Measurements from ENCODE around the gene IGSF11. TPM values are rescaled to one million over a fixed set of nuclear protein-coding genes. Genes with fewer than 3 reads are reported as not detected.

The IGSF11 gene
- total RNA-seq, 1 experiment from 2014 or later: not detected

DNA sequence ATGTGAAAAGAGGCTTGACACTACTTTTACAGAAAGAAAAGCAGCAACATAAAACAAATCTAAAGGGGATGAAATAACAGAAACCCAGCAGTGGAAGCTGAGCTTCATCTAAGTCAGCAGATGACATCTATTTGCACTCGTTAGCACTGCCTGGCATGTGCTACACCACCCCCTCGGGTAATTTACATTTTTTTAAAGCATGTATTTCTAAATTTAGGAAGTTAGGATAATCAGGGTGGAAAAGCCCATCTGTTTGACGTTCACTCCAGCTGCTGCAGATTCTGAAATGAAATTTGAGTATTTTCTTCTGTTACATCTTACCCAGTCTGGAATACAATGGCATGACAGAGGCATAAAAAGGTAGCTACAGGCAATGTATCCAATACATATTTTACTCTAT is 20.7 kb downstream of the IGSF11 start:
- ChIA-PET POLR2A (no interaction called here), CTCF (no interaction called here)
- no peak for DNase-seq (ENCODE audit: unreplicated experiment)
- TF ChIP-seq, protein P1, sequence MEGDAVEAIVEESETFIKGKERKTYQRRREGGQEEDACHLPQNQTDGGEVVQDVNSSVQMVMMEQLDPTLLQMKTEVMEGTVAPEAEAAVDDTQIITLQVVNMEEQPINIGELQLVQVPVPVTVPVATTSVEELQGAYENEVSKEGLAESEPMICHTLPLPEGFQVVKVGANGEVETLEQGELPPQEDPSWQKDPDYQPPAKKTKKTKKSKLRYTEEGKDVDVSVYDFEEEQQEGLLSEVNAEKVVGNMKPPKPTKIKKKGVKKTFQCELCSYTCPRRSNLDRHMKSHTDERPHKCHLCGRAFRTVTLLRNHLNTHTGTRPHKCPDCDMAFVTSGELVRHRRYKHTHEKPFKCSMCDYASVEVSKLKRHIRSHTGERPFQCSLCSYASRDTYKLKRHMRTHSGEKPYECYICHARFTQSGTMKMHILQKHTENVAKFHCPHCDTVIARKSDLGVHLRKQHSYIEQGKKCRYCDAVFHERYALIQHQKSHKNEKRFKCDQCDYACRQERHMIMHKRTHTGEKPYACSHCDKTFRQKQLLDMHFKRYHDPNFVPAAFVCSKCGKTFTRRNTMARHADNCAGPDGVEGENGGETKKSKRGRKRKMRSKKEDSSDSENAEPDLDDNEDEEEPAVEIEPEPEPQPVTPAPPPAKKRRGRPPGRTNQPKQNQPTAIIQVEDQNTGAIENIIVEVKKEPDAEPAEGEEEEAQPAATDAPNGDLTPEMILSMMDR (IDR thresholded peaks at IDR 0.05; ENCODE audit: unreplicated experiment): no peak
- intact Hi-C loops (cut with micrococcal nuclease): no loop called here
- no TSS peak for BruUV-seq (replicated peaks)
- H3K27ac Mint-ChIP-seq (ENCODE audit: low read depth, unreplicated experiment): no peak overlapping the region
- no peaks in the 10 kb centered on the region for H3K36me3 Mint-ChIP-seq (ENCODE audit: insufficient read depth, unreplicated experiment)
- H3K27me3 Mint-ChIP-seq (ENCODE audit: insufficient read depth, unreplicated experiment): peaks cover 43% of the 10 kb centered on the region
- no peaks in the 10 kb centered on the region for H3K9me3 Mint-ChIP-seq (ENCODE audit: unreplicated experiment)
- peaks cover 9% of the 10 kb centered on the region for H3K4me1 Mint-ChIP-seq (ENCODE audit: insufficient read depth, unreplicated experiment)
- no peak overlapping the region for H3K4me3 Mint-ChIP-seq (ENCODE audit: unreplicated experiment)

DNA sequence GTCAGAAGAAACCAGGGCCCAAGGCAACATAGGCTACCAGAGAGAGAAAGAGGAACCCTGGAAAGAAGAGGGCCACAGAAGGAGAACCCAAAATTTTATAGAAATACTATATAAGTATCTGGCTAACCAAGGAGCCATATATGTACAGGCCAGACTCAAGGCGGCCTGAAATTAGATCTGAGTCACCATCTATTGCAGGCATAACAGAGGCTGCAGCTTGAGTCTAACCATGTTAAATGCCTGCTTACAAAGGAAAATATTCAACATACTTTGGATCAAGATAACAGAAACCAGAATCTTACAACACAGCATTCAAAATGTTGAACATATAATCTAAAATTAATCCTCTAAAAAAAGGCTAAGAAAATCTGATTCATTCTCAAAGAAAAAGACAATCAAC is 23.1 kb downstream of the IGSF11 start:
- DNase-seq (ENCODE audit: unreplicated experiment): no peak
- ChIA-PET POLR2A (interaction anchor here (0.6 kb wide), 1 partner anchor 24 kb away, joined by 3 read pairs; no protein-coding TSS in a partner anchor), CTCF (interaction anchor here (0.6 to 0.7 kb wide), 2 partner anchors 17 to 228 kb away, joined by 3 read pairs; no protein-coding TSS in a partner anchor)
- Mint-ChIP-seq H3K4me3 (ENCODE audit: unreplicated experiment) (no peak overlapping the region), H3K4me1 (ENCODE audit: insufficient read depth, unreplicated experiment) (peaks cover 17% of the 10 kb centered on the region), H3K9me3 (ENCODE audit: unreplicated experiment) (peaks cover 5% of the 10 kb centered on the region), H3K27me3 (ENCODE audit: insufficient read depth, unreplicated experiment) (peaks cover 43% of the 10 kb centered on the region), H3K36me3 (ENCODE audit: insufficient read depth, unreplicated experiment) (no peaks in the 10 kb centered on the region), H3K27ac (ENCODE audit: low read depth, unreplicated experiment) (no peak overlapping the region)
- intact Hi-C loops (cut with micrococcal nuclease): no loop called here
- no TSS peak for BruUV-seq (replicated peaks)
- TF ChIP-seq, protein P1 (IDR thresholded peaks at IDR 0.05; ENCODE audit: unreplicated experiment): no peak

DNA sequence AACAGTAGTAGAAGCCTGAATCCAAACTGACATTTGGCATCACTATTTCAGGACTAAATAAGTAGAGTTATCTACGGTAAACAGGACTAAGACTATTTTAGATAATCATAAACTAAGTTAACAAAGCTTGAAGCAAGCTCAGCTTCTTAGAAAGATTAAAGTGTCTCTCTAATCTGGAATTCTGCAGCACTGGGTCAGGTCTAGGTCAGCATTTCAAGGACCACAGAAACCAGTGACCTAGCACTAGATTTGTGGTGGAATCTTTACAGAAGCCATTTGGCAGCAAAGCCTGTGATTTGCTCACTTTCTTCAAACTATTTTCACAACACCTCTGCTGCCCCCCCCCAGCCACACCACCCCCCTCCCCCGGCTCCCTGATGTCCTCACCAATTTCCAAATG is 37.5 kb downstream of the IGSF11 start:
- intact Hi-C loops (cut with micrococcal nuclease): no loop called here
- H3K9me3 Mint-ChIP-seq (ENCODE audit: unreplicated experiment): no peaks in the 10 kb centered on the region
- no peaks in the 10 kb centered on the region for H3K27me3 Mint-ChIP-seq (ENCODE audit: insufficient read depth, unreplicated experiment)
- no peak overlapping the region for H3K27ac Mint-ChIP-seq (ENCODE audit: low read depth, unreplicated experiment)
- H3K4me1 Mint-ChIP-seq (ENCODE audit: insufficient read depth, unreplicated experiment): no peaks in the 10 kb centered on the region
- no peak for DNase-seq (ENCODE audit: unreplicated experiment)
- no TSS peak for BruUV-seq (replicated peaks)
- ChIA-PET CTCF (interaction anchor here (1.1 kb wide), 1 partner anchor 113 kb away, joined by 8 read pairs; no protein-coding TSS in a partner anchor), POLR2A (no interaction called here)
- H3K4me3 Mint-ChIP-seq (ENCODE audit: unreplicated experiment): no peak overlapping the region
- no peaks in the 10 kb centered on the region for H3K36me3 Mint-ChIP-seq (ENCODE audit: insufficient read depth, unreplicated experiment)
- TF ChIP-seq, protein P1 (IDR thresholded peaks at IDR 0.05; ENCODE audit: unreplicated experiment): no peak

DNA sequence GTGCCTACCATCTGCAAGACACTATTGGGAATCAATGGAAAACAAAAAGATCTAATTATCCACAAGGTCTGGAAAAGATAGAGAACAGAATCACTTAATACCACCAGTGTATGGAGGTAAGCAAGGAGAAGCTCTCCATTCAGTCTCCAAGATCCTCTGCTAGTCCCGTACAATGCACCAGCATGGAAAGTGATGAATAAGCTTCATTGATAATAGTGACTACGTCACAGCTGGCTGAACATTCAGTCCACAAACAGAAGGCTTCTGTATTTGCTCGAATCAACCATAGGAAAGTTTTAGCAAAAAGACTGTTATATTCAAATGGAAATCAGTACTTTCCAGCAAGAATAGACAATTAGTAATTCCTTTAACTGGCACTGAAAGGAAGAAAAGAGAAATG is 42.9 kb downstream of the IGSF11 start:
- CTCF ChIA-PET: interaction anchor here (0.9 to 1.5 kb wide), 2 partner anchors 43 to 108 kb away, joined by 3 to 6 read pairs; partner anchors contain the start of gene IGSF11

More for the DNA sequence above, 42.9 kb downstream of the IGSF11 start:
- Mint-ChIP-seq H3K27ac (ENCODE audit: low read depth, unreplicated experiment) (no peak overlapping the region), H3K9me3 (ENCODE audit: unreplicated experiment) (no peaks in the 10 kb centered on the region), H3K4me1 (ENCODE audit: insufficient read depth, unreplicated experiment) (no peaks in the 10 kb centered on the region), H3K27me3 (ENCODE audit: insufficient read depth, unreplicated experiment) (peaks cover 11% of the 10 kb centered on the region), H3K36me3 (ENCODE audit: insufficient read depth, unreplicated experiment) (no peaks in the 10 kb centered on the region), H3K4me3 (ENCODE audit: unreplicated experiment) (no peak overlapping the region)
- intact Hi-C loops (cut with micrococcal nuclease): no loop called here
- TF ChIP-seq, protein P1 (IDR thresholded peaks at IDR 0.05; ENCODE audit: unreplicated experiment): no peak
- BruUV-seq (replicated peaks): no TSS peak
- no peak for DNase-seq (ENCODE audit: unreplicated experiment)
- POLR2A ChIA-PET: no interaction called here

Measured in MCF 10A (cell line).